ENCODE data around the gene ASMTL. TPM values are rescaled to one million over a fixed set of nuclear protein-coding genes. Genes with fewer than 3 reads are reported as not detected.

The ASMTL gene
- total and polyA plus RNA-seq, 2 of the 13 experiments (the other 11 are each of a cell fraction or from before 2014, with no cell fraction given): 5.6 to 16.3 TPM

- no peak for TF ChIP-seq FUBP1 (CRISPR knock-in tag; IDR thresholded peaks at IDR 0.05; ENCODE audit: borderline replicate concordance)
- TF ChIP-seq ATF5 (CRISPR knock-in tag; IDR thresholded peaks at IDR 0.05; ENCODE audit: low read depth): 0 out of 2 replicates have a peak, but pooled peaks have one; percentile 22
- TF ChIP-seq TCF7L2 (IDR thresholded peaks at IDR 0.05; ENCODE audit: low read depth, low read length): no peak
- TF ChIP-seq, protein P1, sequence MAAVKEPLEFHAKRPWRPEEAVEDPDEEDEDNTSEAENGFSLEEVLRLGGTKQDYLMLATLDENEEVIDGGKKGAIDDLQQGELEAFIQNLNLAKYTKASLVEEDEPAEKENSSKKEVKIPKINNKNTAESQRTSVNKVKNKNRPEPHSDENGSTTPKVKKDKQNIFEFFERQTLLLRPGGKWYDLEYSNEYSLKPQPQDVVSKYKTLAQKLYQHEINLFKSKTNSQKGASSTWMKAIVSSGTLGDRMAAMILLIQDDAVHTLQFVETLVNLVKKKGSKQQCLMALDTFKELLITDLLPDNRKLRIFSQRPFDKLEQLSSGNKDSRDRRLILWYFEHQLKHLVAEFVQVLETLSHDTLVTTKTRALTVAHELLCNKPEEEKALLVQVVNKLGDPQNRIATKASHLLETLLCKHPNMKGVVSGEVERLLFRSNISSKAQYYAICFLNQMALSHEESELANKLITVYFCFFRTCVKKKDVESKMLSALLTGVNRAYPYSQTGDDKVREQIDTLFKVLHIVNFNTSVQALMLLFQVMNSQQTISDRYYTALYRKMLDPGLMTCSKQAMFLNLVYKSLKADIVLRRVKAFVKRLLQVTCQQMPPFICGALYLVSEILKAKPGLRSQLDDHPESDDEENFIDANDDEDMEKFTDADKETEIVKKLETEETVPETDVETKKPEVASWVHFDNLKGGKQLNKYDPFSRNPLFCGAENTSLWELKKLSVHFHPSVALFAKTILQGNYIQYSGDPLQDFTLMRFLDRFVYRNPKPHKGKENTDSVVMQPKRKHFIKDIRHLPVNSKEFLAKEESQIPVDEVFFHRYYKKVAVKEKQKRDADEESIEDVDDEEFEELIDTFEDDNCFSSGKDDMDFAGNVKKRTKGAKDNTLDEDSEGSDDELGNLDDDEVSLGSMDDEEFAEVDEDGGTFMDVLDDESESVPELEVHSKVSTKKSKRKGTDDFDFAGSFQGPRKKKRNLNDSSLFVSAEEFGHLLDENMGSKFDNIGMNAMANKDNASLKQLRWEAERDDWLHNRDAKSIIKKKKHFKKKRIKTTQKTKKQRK (IDR thresholded peaks at IDR 0.05; ENCODE audit: low read length): no peak
- TF ChIP-seq ELF4 (CRISPR knock-in tag; IDR thresholded peaks at IDR 0.05; ENCODE audit: borderline replicate concordance): no peak
- TF ChIP-seq RXRB (CRISPR knock-in tag; IDR thresholded peaks at IDR 0.05; ENCODE audit: borderline replicate concordance): peak; percentile 36; the same call in 1 of the 2 replicates
- no peak for TF ChIP-seq ZFX (CRISPR knock-in tag; IDR thresholded peaks at IDR 0.05; ENCODE audit: low read depth)
- TF ChIP-seq KLF9 (CRISPR knock-in tag; IDR thresholded peaks at IDR 0.05; ENCODE audit: low read depth): no peak
- TF ChIP-seq ZNF101 (CRISPR knock-in tag; IDR thresholded peaks at IDR 0.05; ENCODE audit: borderline replicate concordance, low read depth): no peak
- TF ChIP-seq SNAPC5 (CRISPR knock-in tag; IDR thresholded peaks at IDR 0.05; ENCODE audit: borderline replicate concordance): no peak
- TF ChIP-seq ESRRA (CRISPR knock-in tag; IDR thresholded peaks at IDR 0.05; ENCODE audit: low read depth): peak; percentile 80
- TF ChIP-seq ZZZ3 (CRISPR knock-in tag; IDR thresholded peaks at IDR 0.05; ENCODE audit: borderline replicate concordance): peak; percentile 74
- TF ChIP-seq ZNF207 (IDR thresholded peaks at IDR 0.05; ENCODE audit: borderline replicate concordance): no peak
- peak; percentile 27; the same call in 1 of the 2 replicates for TF ChIP-seq ZNF263 (CRISPR knock-in tag; IDR thresholded peaks at IDR 0.05)
- TF ChIP-seq ZNF770 (CRISPR knock-in tag; IDR thresholded peaks at IDR 0.05): no peak
- TF ChIP-seq ZNF382 (CRISPR knock-in tag; IDR thresholded peaks at IDR 0.05; ENCODE audit: borderline replicate concordance): no peak
- no peak for TF ChIP-seq RELA (CRISPR knock-in tag; IDR thresholded peaks at IDR 0.05)
- peak; percentile 32; the same call in 1 of the 2 replicates for TF ChIP-seq FOXP4 (CRISPR knock-in tag; IDR thresholded peaks at IDR 0.05)
- TF ChIP-seq ZNF3 (CRISPR knock-in tag; IDR thresholded peaks at IDR 0.05): no peak
- TF ChIP-seq SIN3A (IDR thresholded peaks at IDR 0.05; ENCODE audit: borderline replicate concordance, low read depth, low read length): peak; percentile 12; the same call in 1 of the 2 replicates
- TF ChIP-seq ZNF713 (CRISPR knock-in tag; IDR thresholded peaks at IDR 0.05): no peak
These were observed 61.4 kb downstream of the ASMTL start (continued) for GRCh38 chrX:1391370-1391706.
